ENCODE results near the gene ZCCHC10.
"Not testable (repeated sequence)": the region's sequence is repeated elsewhere in the genome, so short reads cannot be mapped to it uniquely, and the experiment has no call there.

ZCCHC10 gene

GRCh38 chr5:132972436-132972828 is 53.9 kb downstream of the ZCCHC10 start:
- not testable (repeated sequence) for DNase-seq

- no peak for DNase-seq
These were observed 54.6 kb downstream of the ZCCHC10 start for GRCh38 chr5:132971483-132972435.

- DNase-seq, result no peak
These were observed 61.2 kb downstream of the ZCCHC10 start for GRCh38 chr5:132965120-132965519.

- DNase-seq, result peak; percentile 90 to 91
These were observed 62.9 kb downstream of the ZCCHC10 start, which contains the start of gene AFF4 for GRCh38 chr5:132963171-132964104. AFF4 (minus strand) TSS chr5:132963634; CDS start chr5:132937189, 26,445 bp downstream.

GRCh38 chr5:132962429-132963021 is 63.8 kb downstream of the ZCCHC10 start:
- peak in 1 of 2 donors; percentile 38 for DNase-seq

GRCh38 chr5:132961887-132962286 is 64.5 kb downstream of the ZCCHC10 start:
- DNase-seq, result no peak

DNA sequence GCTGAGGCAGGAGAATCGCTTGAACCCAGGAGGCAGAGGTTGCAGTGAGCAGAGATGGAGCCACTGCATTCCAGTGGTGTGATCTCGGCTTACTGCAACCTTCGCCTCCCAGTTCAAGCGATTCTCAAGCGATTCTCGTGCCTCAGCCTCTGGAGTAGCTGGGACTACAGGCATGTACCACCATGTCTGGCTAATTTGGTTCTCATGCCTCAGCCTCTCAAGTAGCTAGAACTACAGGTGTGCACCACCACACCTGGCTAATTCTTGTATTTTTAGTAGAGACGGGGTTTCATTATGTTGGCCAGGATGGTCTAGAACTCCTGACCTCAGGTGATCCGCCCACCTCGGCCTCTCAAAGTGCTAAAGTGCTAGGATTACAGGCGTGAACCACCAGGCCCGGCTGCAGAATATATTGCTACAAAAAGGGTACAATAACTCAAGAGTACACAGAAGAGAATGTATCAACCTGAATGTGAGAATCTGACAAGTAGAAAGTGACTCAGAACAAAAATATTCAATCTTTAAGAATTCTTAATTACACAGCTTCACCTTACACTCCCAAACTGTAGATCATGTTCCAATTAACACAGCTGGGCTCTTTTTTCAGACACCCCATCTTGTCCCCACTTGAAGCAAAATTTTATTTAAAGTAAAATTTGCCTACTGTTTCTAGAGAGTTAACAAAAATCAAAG is 65.1 kb downstream of the ZCCHC10 start:
- not testable (repeated sequence) for DNase-seq

DNA sequence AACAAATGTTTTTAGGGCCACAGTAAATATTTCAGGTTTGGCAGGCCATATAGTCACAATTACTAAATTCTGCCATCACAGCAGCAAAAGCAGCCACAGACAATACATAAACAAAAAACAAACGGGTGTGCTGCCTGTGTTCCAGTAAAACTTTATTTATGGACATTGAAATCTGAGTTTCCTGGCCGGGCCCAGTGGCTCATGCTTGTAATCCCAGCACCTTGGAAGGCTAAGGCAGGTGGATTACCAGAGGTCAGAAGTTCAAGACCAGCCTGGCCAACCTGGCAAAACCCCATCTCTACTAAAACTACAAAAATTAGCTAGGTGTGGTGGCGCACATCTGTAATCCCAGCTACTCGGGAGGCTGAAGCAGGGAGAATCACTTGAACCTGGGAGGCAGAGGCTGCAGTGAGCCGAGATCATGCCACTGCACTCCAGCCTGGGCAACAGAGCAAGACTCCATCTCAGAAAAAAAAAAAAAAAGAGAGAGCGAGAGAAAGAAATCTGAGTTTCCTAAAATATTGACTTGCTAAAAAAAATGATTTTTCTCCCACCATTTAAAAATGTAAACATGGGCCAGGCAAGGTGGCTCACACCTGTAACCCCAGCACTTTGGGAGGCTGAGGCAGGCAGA is 70.1 kb downstream of the ZCCHC10 start:
- DNase-seq, result not testable (repeated sequence)

- no peak for DNase-seq
These were observed 72.6 kb downstream of the ZCCHC10 start for GRCh38 chr5:132953710-132954109.

GRCh38 chr5:132952829-132953228 is 73.5 kb downstream of the ZCCHC10 start:
- DNase-seq, result no peak

DNA sequence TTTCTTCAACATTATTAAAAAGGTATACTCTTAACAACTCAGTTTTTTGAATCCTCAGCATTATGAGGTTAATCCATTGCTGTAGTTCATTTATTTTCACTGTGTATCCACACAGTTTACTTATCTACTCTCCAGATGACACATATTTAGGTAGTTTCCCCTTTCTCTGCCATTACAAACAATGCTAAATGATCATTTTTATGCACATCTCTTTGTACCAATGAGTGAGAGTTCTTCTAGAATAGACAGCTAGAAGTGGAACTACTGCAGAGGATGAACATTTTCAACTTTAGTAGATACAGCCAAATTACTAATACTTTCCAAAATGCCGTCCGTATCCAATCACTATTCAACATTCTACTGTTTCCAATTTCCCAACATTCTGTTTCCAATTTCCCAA is 74.5 kb downstream of the ZCCHC10 start:
- DNase-seq, result no peak

DNA sequence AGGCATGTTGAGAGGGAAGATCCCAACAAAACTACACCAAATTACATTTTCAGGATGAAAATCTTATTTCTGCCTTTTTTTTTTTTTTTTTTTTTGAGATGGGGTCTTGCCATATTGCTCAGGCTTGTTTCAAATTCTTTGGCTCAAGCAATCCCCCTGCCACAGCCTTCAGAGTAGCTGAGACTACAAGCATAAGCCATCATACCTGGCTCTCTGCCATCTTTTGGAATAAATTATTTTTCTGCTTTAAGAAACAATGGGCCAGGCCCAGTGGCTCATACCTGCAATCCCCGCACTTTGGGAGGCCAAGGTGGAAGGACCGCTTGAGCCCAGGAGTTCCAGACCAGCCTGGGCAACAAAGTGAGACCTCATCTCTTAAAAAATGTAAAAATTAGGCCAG is 77.2 kb downstream of the ZCCHC10 start:
- DNase-seq, result no peak

- no peak for DNase-seq
These were observed 78.7 kb downstream of the ZCCHC10 start for GRCh38 chr5:132947671-132948070.

Data from CD4-positive, alpha-beta T cell treated with Interleukin-4 for 1 hour (primary cell).